Fibroblast of skin of left biceps (primary cell): Measurements from ENCODE around the gene EIF4E1B.

Source experiments
- DNase-seq, 2 experiments: peaks; one replicate each; pipeline ENCODE4 v3.0.0-alpha.2; 2013; ENCODE audit warnings: low read depth in 2 of 2

EIF4E1B gene

DNA sequence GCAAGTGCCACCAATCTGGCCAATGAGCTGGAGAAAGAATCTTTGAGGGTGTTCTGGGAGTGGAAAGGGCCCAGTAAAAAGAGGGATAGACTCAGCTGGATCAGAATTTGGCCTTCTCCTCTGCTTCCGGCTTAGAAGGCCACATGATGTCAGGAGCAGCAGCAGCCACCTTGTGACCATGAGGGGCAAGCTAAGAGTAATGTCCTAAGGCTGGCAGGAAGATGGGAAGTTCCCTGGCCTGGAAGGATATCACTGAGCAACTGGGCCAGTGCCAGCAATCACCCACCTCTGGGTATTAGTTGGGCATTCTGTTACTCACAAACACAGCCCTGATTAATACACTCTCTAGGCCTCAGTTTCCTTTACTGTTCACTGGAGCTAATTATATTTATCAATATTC is 61.0 kb downstream of the EIF4E1B start:
- DNase-seq = no peak

DNA sequence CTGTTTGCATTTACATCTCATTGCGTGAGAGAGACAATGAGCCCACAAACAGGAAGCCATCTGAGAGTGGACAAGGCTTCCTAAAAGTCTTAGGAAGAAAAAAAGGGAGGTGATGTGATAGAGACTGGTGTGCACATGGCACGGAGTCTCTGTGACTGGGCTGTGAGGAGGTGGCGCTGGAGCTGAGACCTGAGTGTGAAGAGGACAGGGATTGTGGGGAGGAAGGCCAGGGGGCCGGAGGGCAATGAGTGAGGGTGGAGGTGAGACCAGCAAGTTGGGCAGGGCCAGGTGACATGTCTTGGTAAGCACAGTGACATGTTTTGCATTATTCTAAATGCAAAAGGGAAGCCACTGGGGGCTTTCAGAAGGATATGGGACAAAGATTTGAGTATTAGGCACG is 61.9 kb downstream of the EIF4E1B start:
- DNase-seq = no peak

DNA sequence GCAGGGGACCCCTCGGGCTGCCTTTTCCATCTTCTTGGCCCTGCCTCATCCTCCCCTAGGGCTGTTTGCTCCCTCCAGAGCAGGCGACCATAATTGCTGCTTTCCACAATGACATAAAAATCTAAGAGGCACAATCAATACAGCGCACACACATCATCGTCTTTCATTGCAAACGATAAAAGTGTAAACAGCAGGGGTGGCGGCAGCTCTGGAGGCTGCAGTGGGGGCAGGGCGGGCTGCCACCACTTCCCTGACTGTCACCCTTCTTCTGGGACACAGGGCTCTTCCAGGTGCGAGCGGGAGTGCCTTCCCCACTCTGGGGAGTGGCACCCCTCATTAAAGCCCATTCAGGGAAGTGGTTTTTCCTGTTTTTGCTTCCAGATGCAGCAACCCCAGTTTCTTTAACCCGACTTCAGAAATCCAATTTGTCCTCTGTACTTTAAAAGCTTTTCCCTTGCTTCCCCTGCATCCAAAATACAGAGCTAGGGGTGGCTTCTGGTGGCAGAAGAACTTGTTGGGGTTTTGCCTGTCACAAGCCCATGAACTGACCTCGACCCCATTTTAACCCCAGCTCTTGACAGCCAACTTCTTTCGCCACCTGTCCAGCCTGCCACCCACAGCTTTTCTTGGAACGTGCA is 62.5 kb downstream of the EIF4E1B start:
- no peak for DNase-seq

DNA sequence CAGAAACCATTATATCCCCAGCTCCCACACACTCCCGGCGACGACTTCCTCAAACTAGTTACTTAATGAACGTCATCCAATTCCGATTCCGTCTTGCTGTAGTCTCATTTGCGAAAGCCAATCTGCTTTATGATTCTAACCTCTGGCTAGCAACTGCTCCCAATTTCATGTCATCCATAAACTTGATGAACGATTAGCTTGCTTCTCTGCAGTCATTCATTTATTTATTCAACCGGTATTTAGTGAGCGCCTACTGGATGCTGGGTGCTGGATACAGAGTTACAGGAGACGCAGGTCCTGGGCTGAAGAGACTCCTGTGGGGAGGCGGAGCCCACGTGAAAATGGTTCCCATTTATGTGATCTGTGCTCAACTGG is 63.0 kb downstream of the EIF4E1B start:
- no peak for DNase-seq

DNA sequence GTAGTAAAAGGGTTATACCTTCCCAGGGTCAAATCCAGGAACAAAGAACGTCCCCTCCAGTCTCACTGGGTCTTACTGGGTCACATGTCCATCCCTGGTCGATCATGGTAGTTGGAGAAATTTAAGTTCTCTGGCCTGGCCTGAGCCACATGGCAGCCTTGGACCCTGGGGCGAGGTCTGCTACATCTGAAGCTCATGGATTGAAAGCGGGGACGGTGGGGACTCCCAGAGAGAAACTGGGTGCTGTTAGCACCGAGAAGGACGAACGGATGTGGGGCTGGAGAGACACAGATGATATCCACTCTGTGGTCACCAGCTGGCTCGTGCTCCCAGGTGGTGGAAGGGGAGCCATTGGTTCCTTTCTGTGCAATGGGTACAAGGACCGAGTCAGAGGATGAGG is 63.7 kb downstream of the EIF4E1B start:
- DNase-seq = no peak

DNA sequence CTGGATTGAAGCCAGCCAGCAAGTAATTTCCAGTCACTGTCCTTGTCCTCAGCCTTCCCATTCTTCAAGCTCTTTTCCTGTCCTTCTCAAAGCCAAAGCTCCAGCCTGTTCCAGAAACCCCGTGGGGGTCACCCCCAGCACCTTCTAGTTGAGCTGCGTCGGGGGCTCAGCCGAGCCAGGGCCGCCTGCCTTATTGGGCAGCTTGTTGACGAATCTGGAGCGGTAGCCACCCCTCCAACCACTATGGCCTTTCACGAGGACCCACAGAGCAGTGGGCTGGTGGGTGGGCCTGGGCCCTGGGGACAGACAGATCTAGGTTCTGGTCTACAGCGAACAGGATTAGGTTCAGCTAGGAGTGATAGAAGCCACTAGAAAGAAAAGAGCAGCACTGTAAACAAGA is 64.2 kb downstream of the EIF4E1B start:
- no peak for DNase-seq

DNA sequence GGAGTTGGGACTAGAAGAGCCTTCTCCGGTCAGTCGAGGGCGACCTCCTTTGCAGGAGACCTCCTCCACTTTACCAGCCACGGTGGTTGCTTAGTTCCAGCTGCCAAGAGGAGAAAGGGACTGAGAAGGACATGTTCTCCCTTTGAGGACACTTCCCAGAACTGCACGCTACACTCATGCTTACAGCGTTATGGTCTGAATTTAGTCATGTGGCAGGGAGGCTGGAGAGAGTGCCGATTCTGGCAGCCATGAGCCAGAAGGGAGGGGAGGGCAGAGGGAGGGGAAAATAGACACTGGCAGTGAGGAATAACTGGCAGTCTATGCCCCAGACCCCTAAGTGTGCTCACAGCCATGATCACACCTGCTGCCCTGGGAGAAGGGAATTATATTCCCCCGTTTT is 64.6 kb downstream of the EIF4E1B start:
- DNase-seq = no peak
